ENCODE measurements around the gene LIMA1.
"Not testable (repeated sequence)": the region's sequence is repeated elsewhere in the genome, so short reads cannot be mapped to it uniquely, and the experiment has no call there.

The LIMA1 gene

GRCh38 chr12:50230217-50230616 lies 53.1 kb downstream of the LIMA1 start:
- Histone ChIP-seq H3K36me3 (ENCODE audit: control insufficient read depth in 1 of 2, insufficient read depth in 2 of 2, low read length in 2 of 2) (peaks cover 0 to 4% of the 10 kb centered on the region in 2 donors), H3K4me1 (ENCODE audit: control insufficient read depth in 1 of 2, insufficient read depth in 2 of 2, low read length in 2 of 2) (no peaks in the 10 kb centered on the region), H3K27ac (ENCODE audit: low read length) (no peak overlapping the region), H3K4me3 (ENCODE audit: low read depth in 1 of 2, low read length in 2 of 2) (no peak overlapping the region), H3K9me3 (ENCODE audit: control insufficient read depth in 1 of 2, low read length in 2 of 2) (no peaks in the 10 kb centered on the region), H3K27me3 (ENCODE audit: low read depth, low read length) (no peaks in the 10 kb centered on the region)

- H3K36me3 ChIP-seq (ENCODE audit: control insufficient read depth in 1 of 2, insufficient read depth in 2 of 2, low read length in 2 of 2): peaks cover 4 to 11% of the 10 kb centered on the region in 2 donors
- no peak overlapping the region for H3K4me3 ChIP-seq (ENCODE audit: low read depth in 1 of 2, low read length in 2 of 2)
- H3K9me3 ChIP-seq (ENCODE audit: control insufficient read depth in 1 of 2, low read length in 2 of 2): no peaks in the 10 kb centered on the region
- H3K27me3 ChIP-seq (ENCODE audit: low read depth, low read length): no peaks in the 10 kb centered on the region
- H3K4me1 ChIP-seq (ENCODE audit: control insufficient read depth in 1 of 2, insufficient read depth in 2 of 2, low read length in 2 of 2): peaks cover 0 to 9% of the 10 kb centered on the region in 2 donors
- H3K27ac ChIP-seq (ENCODE audit: low read length): no peak overlapping the region
Observed at GRCh38 chr12:50224026-50224692, 59.2 kb downstream of the LIMA1 start.

GRCh38 chr12:50222275-50222783 lies 61.0 kb downstream of the LIMA1 start:
- H3K9me3 ChIP-seq (ENCODE audit: control insufficient read depth in 1 of 2, low read length in 2 of 2): no peaks in the 10 kb centered on the region
- peaks cover 0 to 9% of the 10 kb centered on the region in 2 donors for H3K4me1 ChIP-seq (ENCODE audit: control insufficient read depth in 1 of 2, insufficient read depth in 2 of 2, low read length in 2 of 2)
- peak overlapping the region; percentile 88 for H3K27ac ChIP-seq (ENCODE audit: low read length)
- H3K27me3 ChIP-seq (ENCODE audit: low read depth, low read length): no peaks in the 10 kb centered on the region
- peaks cover 0 to 11% of the 10 kb centered on the region in 2 donors for H3K36me3 ChIP-seq (ENCODE audit: control insufficient read depth in 1 of 2, insufficient read depth in 2 of 2, low read length in 2 of 2)
- peak overlapping the region; percentile 64 to 71 for H3K4me3 ChIP-seq (ENCODE audit: low read depth in 1 of 2, low read length in 2 of 2)

- Histone ChIP-seq H3K9me3 (ENCODE audit: control insufficient read depth in 1 of 2, low read length in 2 of 2) (no peaks in the 10 kb centered on the region), H3K4me1 (ENCODE audit: control insufficient read depth in 1 of 2, insufficient read depth in 2 of 2, low read length in 2 of 2) (peaks cover 0 to 9% of the 10 kb centered on the region in 2 donors)
Observed at GRCh38 chr12:50221228-50222008, 61.9 kb downstream of the LIMA1 start.

GRCh38 chr12:50220363-50220995 lies 62.8 kb downstream of the LIMA1 start:
- no peaks in the 10 kb centered on the region for H3K9me3 ChIP-seq (ENCODE audit: control insufficient read depth in 1 of 2, low read length in 2 of 2)
- peak overlapping the region; percentile 88 for H3K27ac ChIP-seq (ENCODE audit: low read length)
- no peaks in the 10 kb centered on the region for H3K27me3 ChIP-seq (ENCODE audit: low read depth, low read length)
- peak overlapping the region; percentile 64 to 71 for H3K4me3 ChIP-seq (ENCODE audit: low read depth in 1 of 2, low read length in 2 of 2)
- peaks cover 0 to 9% of the 10 kb centered on the region in 2 donors for H3K4me1 ChIP-seq (ENCODE audit: control insufficient read depth in 1 of 2, insufficient read depth in 2 of 2, low read length in 2 of 2)
- H3K36me3 ChIP-seq (ENCODE audit: control insufficient read depth in 1 of 2, insufficient read depth in 2 of 2, low read length in 2 of 2): peaks cover 0 to 11% of the 10 kb centered on the region in 2 donors

More at GRCh38 chr12:50221228-50222008, 61.9 kb downstream of the LIMA1 start:
- Histone ChIP-seq H3K27ac (ENCODE audit: low read length) (peak overlapping the region; percentile 88), H3K4me3 (ENCODE audit: low read depth in 1 of 2, low read length in 2 of 2) (peak overlapping the region; percentile 64 to 71), H3K36me3 (ENCODE audit: control insufficient read depth in 1 of 2, insufficient read depth in 2 of 2, low read length in 2 of 2) (peaks cover 0 to 11% of the 10 kb centered on the region in 2 donors), H3K27me3 (ENCODE audit: low read depth, low read length) (no peaks in the 10 kb centered on the region)

GRCh38 chr12:50219544-50219943 lies 63.8 kb downstream of the LIMA1 start:
- Histone ChIP-seq H3K4me1 (ENCODE audit: control insufficient read depth in 1 of 2, insufficient read depth in 2 of 2, low read length in 2 of 2) (peaks cover 0 to 9% of the 10 kb centered on the region in 2 donors), H3K27ac (ENCODE audit: low read length) (no peak overlapping the region), H3K4me3 (ENCODE audit: low read depth in 1 of 2, low read length in 2 of 2) (peak overlapping the region in 1 of 2 donors; percentile 71), H3K9me3 (ENCODE audit: control insufficient read depth in 1 of 2, low read length in 2 of 2) (no peaks in the 10 kb centered on the region), H3K27me3 (ENCODE audit: low read depth, low read length) (no peaks in the 10 kb centered on the region), H3K36me3 (ENCODE audit: control insufficient read depth in 1 of 2, insufficient read depth in 2 of 2, low read length in 2 of 2) (peaks cover 3 to 11% of the 10 kb centered on the region in 2 donors)

- H3K9me3 ChIP-seq (ENCODE audit: control insufficient read depth in 1 of 2, low read length in 2 of 2); H3K4me3 ChIP-seq (ENCODE audit: low read depth in 1 of 2, low read length in 2 of 2); H3K4me1 ChIP-seq (ENCODE audit: control insufficient read depth in 1 of 2, insufficient read depth in 2 of 2, low read length in 2 of 2); H3K27ac ChIP-seq (ENCODE audit: low read length); H3K27me3 ChIP-seq (ENCODE audit: low read depth, low read length): not testable (repeated sequence)
- H3K36me3 ChIP-seq (ENCODE audit: control insufficient read depth in 1 of 2, insufficient read depth in 2 of 2, low read length in 2 of 2): peaks cover 3 to 11% of the 10 kb centered on the region in 2 donors
Observed at GRCh38 chr12:50219001-50219400, 64.3 kb downstream of the LIMA1 start.

- peaks cover 3 to 11% of the 10 kb centered on the region in 2 donors for H3K36me3 ChIP-seq (ENCODE audit: control insufficient read depth in 1 of 2, insufficient read depth in 2 of 2, low read length in 2 of 2)
- no peaks in the 10 kb centered on the region for H3K27me3 ChIP-seq (ENCODE audit: low read depth, low read length)
- no peaks in the 10 kb centered on the region for H3K9me3 ChIP-seq (ENCODE audit: control insufficient read depth in 1 of 2, low read length in 2 of 2)
- H3K4me1 ChIP-seq (ENCODE audit: control insufficient read depth in 1 of 2, insufficient read depth in 2 of 2, low read length in 2 of 2): peaks cover 0 to 9% of the 10 kb centered on the region in 2 donors
- H3K27ac ChIP-seq (ENCODE audit: low read length): no peak overlapping the region
- H3K4me3 ChIP-seq (ENCODE audit: low read depth in 1 of 2, low read length in 2 of 2): no peak overlapping the region
Observed at GRCh38 chr12:50218386-50218785, 64.9 kb downstream of the LIMA1 start.

GRCh38 chr12:50217202-50217601 lies 66.1 kb downstream of the LIMA1 start:
- Histone ChIP-seq H3K9me3 (ENCODE audit: control insufficient read depth in 1 of 2, low read length in 2 of 2) (no peaks in the 10 kb centered on the region), H3K36me3 (ENCODE audit: control insufficient read depth in 1 of 2, insufficient read depth in 2 of 2, low read length in 2 of 2) (peaks cover 3 to 9% of the 10 kb centered on the region in 2 donors), H3K4me3 (ENCODE audit: low read depth in 1 of 2, low read length in 2 of 2) (no peak overlapping the region), H3K4me1 (ENCODE audit: control insufficient read depth in 1 of 2, insufficient read depth in 2 of 2, low read length in 2 of 2) (peaks cover 0 to 1% of the 10 kb centered on the region in 2 donors), H3K27ac (ENCODE audit: low read length) (no peak overlapping the region), H3K27me3 (ENCODE audit: low read depth, low read length) (no peaks in the 10 kb centered on the region)

GRCh38 chr12:50215033-50215432 lies 68.3 kb downstream of the LIMA1 start:
- Histone ChIP-seq H3K4me3 (ENCODE audit: low read depth in 1 of 2, low read length in 2 of 2) (no peak overlapping the region), H3K9me3 (ENCODE audit: control insufficient read depth in 1 of 2, low read length in 2 of 2) (no peaks in the 10 kb centered on the region), H3K27me3 (ENCODE audit: low read depth, low read length) (no peaks in the 10 kb centered on the region), H3K27ac (ENCODE audit: low read length) (no peak overlapping the region), H3K4me1 (ENCODE audit: control insufficient read depth in 1 of 2, insufficient read depth in 2 of 2, low read length in 2 of 2) (peaks cover 0 to 4% of the 10 kb centered on the region in 2 donors), H3K36me3 (ENCODE audit: control insufficient read depth in 1 of 2, insufficient read depth in 2 of 2, low read length in 2 of 2) (peaks cover 0 to 7% of the 10 kb centered on the region in 2 donors)

GRCh38 chr12:50214018-50214417 lies 69.3 kb downstream of the LIMA1 start:
- H3K27me3 ChIP-seq (ENCODE audit: low read depth, low read length): no peaks in the 10 kb centered on the region
- no peaks in the 10 kb centered on the region for H3K9me3 ChIP-seq (ENCODE audit: control insufficient read depth in 1 of 2, low read length in 2 of 2)
- H3K4me3 ChIP-seq (ENCODE audit: low read depth in 1 of 2, low read length in 2 of 2): no peak overlapping the region
- peaks cover 0 to 7% of the 10 kb centered on the region in 2 donors for H3K36me3 ChIP-seq (ENCODE audit: control insufficient read depth in 1 of 2, insufficient read depth in 2 of 2, low read length in 2 of 2)
- H3K27ac ChIP-seq (ENCODE audit: low read length): no peak overlapping the region
- peaks cover 0 to 4% of the 10 kb centered on the region in 2 donors for H3K4me1 ChIP-seq (ENCODE audit: control insufficient read depth in 1 of 2, insufficient read depth in 2 of 2, low read length in 2 of 2)
